Astrocyte (in vitro differentiated cells and primary cell): ENCODE data around the gene KCNMA1.

Source experiments
- EZH2 ChIP-seq: IDR thresholded peaks from 2 replicates; pipeline ENCODE4 v1.6.1; 2012; ENCODE audit warnings: mild to moderate bottlenecking, low read length, inconsistent platforms; ENCODE audit not compliant: insufficient read depth
- TF ChIP-seq, protein P1 (sequence below): IDR thresholded peaks from 2 replicates; pipeline ENCODE4 v1.5.1; 2011; ENCODE audit warnings: low read depth, mild to moderate bottlenecking, inconsistent platforms, low read length, moderate library complexity; ENCODE audit not compliant: insufficient read depth

DNA sequence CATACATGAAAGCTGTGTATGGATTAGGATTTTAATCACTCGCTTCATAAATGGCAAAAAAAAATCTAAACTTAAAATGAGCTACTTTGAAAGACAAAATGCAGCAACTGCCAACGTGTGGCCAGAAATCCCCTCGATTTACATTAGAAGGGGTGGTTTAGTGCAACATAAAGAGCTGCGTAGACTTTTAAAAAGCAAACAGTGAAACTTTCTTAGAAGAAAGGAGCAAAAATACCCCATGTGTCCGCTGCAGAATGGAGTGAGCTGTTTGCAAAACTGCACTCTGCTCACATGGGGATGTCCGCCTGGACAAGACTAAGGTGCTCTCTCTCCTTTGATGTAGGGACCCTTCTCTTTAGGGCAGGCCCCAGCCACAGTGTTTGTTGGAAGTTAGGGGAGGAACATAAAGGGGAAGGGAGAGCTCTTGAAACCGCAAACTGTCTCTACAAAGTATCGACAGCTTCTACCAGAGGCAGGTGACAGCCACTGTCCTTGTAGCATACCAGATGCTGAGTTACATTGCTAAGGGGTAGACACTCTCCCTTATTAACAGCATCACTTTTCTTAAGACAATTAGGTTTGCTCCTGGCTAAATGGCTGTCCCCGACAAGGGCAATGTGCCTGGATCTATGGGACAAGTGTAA lies 528.1 kb downstream of the KCNMA1 start:
- TF ChIP-seq, protein P1, sequence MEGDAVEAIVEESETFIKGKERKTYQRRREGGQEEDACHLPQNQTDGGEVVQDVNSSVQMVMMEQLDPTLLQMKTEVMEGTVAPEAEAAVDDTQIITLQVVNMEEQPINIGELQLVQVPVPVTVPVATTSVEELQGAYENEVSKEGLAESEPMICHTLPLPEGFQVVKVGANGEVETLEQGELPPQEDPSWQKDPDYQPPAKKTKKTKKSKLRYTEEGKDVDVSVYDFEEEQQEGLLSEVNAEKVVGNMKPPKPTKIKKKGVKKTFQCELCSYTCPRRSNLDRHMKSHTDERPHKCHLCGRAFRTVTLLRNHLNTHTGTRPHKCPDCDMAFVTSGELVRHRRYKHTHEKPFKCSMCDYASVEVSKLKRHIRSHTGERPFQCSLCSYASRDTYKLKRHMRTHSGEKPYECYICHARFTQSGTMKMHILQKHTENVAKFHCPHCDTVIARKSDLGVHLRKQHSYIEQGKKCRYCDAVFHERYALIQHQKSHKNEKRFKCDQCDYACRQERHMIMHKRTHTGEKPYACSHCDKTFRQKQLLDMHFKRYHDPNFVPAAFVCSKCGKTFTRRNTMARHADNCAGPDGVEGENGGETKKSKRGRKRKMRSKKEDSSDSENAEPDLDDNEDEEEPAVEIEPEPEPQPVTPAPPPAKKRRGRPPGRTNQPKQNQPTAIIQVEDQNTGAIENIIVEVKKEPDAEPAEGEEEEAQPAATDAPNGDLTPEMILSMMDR, result no peak
- TF ChIP-seq EZH2, result no peak
